RPMI8226 (cell line): ENCODE measurements around the gene TYW5.
"Not testable (repeated sequence)": the region's sequence is repeated elsewhere in the genome, so short reads cannot be mapped to it uniquely, and the experiment has no call there.

Source experiments
- DNase-seq: peaks from one replicate; pipeline ENCODE4 v3.0.0-alpha.2; 2015

The TYW5 gene

DNA sequence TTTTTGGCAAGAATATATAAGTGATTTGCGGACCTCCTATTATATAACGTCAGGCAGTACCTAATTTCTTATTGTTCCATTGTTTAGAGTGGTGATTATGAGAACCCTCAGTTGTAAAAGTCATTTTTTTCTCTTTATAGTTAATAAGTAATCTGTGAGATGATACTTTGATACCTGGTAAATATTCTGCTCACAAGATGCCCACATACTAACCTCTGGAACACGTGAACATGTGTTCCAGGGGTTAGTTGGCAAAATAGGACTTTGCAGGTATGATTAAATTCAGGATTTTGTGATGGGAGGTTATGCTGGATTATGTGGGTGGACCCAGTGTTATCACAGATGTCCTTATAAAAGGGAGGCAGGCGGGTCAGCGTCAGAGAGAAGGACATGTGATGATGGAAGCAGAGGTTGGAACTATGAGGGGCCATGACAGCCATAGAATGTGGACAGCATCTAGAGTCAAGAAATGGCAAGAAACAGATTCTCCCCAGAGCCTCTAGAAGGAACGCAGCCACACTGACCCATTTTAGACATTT lies 16.9 kb upstream of the TYW5 start:
- no peak for DNase-seq

DNA sequence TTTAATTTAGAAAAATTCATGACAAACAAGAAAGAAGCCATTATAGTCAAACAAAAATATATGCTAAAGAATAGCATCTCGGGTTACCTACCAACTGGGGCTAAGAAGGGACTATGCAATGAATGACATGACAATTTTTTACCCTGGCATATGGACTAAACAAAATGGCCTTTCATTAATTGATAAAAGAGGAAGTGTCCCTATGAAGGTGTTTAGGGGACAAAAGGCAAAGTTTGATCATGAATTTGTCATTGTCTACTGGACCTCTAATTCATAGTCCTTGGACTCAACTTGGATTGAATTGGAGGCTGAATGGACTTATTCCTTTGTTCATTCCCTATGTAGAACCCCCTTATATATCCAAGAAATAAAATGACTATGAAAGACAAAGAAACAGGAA lies 12.8 kb upstream of the TYW5 start:
- DNase-seq, result no peak

DNA sequence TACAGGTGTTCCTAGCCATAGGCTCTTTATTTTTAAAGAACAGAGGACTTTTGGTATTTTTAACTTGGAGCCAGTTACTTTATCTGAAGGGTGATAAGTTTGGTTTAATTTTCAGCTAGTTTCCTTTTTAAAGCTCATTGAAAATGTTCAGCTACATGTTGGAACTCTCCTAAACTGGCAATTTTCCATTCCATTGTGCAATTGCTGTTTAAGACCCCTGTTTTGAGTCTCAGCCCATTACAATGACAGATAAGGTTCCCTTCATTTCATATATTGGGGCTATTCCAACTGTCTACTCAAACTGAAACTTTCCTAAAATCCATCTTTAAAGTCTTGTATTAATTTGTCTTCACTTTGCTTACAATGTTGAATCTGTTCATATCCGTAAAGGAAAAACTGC lies 11.7 kb upstream of the TYW5 start:
- DNase-seq, result no peak

DNA sequence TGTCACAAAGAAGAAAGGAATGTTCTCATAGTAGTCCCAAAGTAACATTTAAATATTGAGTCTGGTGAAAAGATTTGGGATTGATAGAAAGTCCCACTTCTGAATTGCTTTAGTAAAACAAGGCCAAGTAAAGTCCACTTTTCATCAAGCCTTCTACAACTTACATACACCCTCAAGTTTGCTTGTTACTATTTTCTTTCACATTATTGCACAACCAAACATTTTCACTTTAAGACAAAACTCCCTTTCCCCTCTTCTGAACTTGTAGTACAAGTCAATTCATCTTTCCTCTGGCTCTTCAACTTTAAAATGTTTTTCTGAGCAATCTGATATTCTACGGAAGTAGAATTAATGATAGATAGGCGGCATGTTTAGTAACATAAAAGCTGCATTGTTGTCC lies 11.1 kb upstream of the TYW5 start:
- DNase-seq, result no peak

DNA sequence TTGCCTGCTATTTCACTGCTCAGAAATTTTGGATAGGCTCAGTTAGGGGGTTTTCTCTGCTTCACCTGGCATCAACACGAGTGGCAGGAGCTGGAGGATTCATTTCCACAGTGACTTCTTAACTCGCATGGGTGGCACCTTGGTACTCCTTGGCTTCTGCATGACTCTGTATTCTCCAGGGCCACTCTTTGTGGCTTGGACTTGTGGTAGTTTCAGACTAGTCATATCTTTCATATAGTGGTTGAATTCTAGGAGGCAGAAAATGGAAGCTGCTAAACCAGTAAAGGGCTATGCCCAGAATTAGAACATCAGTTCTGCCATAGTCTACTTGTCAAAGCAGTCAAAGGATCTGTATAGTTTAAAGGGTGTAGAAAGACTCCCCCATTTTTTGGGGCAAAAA lies 6.9 kb upstream of the TYW5 start:
- no peak for DNase-seq

DNA sequence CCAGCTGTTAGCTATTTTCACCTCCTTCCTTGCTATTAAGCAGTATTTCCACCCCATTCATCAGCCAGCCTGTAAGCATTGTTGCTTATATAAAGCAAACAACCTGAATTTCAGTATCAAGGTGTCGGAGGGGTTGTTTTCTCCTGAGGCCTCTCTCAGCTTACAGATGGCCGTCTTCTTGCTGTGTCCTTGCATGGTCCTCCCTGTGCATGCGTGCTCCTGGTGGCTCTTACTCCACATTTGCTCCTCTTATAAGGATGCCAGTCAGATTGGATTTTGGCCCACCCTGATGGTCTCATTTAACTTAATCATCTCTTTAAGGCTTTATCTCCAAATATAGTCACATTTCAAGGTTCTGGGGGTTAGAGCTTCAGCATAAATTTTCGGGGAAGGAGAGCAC lies 2.7 kb upstream of the TYW5 start:
- no peak for DNase-seq

DNA sequence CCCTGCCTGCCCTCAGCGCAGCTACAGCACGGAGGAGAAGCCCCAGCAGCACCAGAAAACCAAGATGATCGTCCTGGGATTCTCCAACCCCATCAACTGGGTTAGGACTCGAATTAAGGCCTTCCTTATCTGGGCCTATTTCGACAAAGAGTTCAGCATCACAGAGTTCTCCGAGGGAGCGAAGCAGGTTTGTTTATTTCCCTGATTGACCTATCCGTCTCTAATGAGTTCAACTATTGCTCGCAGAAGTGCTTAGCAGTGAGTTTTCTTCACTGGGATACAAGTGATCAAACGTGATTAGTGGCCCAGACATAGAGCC lies 730 bp upstream of the TYW5 start:
- DNase-seq, result no peak

DNA sequence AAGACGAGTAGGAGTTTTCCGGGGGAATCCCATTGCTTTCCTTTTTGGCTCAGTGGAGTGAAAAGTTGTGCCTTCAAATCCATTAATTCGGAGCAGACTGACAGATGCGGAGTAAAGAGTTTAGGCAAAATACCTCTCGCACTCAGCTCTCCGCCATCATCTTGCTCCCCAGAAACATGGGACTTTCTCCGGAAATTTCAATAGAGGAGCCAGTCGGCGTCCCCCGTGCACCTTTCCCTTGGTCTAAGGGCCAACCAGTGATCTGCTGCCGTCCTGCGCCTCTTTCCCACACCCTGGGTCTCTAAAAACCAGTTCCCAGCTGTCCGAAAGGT lies 318 bp downstream of the TYW5 start:
- DNase-seq, result no peak

DNA sequence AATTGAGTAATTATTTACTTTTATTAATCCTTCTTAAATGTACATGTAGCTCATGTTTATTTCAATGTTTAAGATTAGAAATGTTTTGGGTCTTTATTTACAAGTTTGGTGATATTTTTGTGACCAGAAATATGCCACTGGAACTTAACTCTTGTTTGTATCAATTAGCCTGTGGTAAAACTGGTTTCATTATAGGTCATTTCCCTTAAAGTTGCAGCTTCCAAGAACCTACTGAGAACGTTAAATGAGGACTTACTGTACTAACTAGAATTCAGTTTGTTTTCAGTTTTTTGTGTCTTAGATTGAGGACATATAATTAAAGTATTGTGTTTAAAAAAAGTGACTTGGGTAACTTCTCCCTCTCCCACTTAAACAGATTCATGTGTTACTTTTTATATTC lies 4.3 kb downstream of the TYW5 start:
- DNase-seq, result no peak

DNA sequence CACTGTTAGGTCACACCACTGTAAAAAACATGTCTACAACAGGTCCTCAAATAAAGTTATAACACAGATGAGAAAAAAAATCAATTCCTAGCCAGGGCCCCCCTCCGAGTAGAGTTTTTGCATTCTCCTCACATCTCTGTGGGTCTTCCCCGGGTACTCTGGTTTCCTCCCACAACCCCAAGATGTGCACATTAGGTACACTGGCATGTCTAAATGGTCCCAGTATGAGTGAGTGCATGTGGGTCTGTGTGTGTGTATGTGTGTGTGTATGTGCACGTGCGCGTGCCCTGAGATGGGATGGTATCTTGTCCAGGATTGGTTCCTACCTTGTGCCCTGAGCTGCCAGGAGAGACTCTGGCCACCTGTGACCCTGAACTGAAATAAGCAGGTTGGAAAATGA lies 4.9 kb downstream of the TYW5 start:
- DNase-seq, result no peak

DNA sequence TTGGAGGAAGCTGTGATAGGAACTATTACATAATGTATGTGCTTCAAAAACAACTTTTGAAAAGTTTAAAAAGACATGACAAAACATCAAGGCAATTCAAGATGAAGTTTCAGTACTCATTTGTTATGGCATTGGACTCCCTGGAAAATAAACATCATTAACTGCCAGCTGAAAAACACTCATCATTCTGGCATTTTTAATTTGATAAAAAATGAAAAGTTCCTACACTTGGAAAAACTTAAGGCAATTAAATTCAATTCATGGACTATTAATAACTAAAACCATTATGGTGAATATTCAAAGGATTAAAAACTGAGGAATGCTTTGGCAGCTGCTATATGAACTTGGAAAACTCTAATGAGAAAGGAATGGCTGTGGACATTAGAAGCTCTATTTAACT lies 8.5 kb downstream of the TYW5 start:
- DNase-seq, result no peak

DNA sequence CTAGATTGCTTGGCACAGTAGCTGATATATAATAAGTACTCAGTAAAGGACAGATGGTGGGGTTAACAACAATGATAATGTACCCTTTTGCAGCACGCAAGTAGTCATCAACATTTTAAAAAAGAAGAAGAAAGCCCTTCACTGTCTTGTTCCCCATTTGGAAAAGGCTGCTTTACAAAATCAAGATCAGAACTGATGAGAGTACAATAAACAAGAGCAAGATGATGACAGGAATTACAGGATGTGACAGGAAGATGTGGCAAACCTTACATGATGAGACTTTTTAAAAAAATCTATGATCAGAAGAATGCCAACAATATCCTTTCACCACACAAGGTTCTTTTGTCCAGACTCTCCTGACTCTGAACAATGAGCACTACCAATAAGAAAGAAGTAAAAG lies 9.1 kb downstream of the TYW5 start:
- no peak for DNase-seq

DNA sequence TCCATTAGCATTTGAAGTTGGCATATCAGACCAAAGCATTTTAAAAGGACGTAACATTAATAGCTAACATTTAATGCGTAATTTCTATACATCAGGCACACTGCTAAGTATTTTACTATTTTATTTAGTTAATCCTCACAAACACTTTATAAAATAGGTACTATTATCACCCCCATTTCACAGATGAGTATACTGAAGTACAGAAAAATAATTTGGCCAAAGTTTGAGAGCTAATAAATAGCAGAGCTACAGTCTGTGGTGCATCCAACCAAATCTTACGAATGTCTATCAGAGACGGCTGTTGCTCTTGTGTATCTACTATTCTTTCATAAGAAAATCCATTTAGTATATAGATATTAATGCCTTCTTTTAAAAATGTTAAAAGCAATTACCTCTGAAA lies 11.9 kb downstream of the TYW5 start:
- DNase-seq, result no peak

DNA sequence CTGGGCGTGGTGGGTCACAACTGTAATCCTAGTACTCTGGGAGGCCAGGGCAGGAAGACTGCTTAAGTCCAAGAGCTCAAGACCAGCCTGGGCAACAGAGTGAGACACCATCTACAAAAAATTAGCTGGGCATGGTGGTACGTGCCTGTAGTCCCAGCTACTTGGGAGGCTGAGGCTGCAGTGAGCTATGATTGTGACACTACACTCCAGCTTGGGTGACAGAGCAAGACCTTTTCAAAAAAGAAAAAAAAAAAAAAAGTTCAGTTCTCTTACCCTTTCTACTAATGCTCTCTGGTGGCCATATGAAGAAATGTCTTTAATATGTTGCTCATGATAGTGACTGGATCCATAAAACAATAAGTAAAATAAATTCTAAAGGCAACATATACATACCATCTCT lies 14.9 kb downstream of the TYW5 start:
- DNase-seq, result peak; percentile 15

DNA sequence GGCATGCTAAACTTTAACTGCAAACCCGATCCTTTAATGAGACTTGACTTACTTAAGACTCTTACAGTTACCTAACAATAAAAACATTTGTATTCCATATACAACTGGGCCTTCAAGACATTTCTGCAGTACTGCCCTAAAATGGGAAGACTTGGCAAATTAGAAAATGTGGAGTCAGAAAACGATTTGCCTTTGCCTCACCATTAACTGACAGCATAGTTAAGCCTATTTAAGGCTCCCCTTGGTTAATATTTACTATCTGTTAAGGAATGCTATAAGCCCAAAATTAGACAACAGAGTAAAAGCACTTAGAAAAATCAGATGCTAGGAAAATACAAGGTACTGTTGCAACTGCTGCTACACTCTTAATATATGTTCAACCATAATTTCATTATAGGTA lies 18.7 kb downstream of the TYW5 start:
- no peak for DNase-seq

DNA sequence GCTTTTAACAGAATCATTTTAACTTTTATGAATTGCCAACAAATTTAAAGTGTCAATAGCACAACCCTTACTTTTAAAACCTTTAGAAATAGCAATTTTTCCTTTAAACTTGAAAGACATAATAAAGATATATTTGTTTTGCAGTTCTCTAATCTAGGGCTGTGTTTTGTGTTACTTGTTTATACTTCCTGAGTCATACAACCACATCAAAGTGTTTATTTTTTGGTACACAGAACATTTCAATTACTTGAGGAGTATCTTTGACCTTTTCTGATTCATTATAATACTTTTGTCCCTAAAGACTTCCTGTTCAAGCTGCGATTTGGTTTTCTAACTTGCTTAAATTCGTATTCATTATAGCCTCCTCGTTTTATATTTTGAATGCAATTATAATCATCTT lies 21.8 kb downstream of the TYW5 start:
- DNase-seq, result no peak

DNA sequence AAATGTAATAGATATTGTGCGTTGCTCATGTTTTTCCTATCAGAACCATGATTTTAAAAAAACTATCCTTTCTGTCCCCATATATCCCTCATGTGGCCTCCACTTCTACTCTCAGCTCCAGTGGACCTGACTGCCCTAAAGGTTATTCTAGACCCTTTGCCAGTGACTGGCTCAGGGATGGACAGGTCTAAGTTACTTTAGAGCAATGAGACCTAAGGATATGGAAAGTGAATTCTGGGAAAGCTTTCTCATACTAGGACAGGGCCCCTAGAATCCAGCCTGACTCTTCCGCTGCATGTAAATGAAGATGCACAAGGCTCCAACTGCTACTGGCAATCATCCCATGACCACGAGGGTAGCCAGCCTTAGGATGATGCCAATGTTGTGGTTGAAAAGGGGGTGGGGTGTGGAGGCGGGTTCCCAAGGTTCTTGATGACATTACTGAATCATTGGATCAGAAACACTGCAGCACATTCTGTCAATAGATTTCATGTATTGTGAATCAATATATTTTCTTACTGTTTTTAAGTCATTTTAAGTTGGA lies 22.9 kb downstream of the TYW5 start:
- DNase-seq, result no peak

DNA sequence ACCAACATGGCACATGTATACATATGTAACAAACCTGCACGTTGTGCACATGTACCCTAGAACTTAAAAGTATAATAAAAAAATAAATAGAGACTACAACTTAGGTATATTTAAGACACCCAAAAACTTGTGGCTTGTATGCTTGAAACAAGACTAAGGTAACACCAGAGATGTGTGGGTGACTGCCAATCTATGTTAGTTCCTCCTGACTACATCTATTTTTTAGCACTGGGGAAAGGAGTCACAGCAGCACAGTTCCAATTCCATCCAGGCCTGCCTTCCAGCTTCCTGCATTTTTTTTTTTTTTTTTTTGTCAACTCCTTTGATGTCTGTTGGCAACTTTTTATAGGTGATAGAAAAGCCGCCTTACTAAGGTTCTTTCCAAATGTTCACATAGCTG lies 26.0 kb downstream of the TYW5 start:
- no peak for DNase-seq

DNA sequence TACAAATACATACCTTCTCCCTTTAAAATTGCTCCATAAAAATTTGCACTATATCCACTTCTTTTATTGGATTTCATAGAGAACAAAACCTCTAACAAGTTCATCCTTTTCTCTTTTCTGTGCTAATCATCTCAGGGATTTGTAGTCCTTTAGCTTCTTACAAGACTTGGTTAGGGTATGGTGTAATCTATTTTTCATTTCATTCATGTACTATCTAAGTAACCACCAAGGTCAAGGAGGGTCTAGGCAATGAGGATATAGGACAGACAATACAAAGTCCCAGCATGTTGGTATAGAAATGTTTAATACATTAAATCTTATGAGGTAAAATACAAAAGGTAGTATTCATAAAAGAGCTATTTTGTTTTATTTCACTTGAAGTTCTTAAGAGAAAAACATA lies 26.7 kb downstream of the TYW5 start:
- no peak for DNase-seq

DNA sequence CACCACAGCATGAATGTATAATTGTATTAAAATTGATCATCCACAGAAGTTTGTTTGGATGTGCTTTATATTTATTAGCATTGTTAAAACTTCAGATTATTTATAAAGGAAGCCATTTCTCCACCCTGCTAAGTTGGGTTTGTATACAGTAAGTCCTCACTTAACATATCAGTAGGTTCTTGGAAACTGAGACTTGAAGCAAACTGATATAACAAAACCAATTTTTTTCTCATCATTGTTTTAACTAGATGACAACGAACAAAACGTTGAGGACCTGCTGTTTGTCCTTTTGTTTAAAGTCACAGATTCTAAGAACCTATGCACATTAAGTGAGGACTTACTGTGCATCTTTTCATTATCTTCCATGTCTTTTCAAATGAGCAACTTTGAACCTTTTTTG lies 27.1 kb downstream of the TYW5 start:
- no peak for DNase-seq

DNA sequence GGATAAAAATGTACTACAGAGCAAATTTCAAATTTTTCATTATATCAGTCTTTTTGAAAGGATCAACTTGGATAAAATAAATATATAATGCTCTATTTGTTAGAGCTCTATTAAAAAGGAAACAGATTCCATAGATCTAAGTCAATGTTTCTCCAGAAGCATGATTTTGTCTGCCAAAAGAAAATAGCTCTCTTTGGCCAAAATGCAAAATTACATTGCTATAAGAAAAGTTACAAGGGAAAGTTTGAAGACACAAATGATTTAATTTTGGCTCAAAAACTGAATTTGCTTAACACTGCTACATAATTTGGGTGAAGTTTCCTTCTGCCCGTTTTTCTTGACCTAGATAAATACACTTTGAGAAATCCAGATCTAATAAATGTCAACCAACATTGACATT lies 28.5 kb downstream of the TYW5 start:
- no peak for DNase-seq

DNA sequence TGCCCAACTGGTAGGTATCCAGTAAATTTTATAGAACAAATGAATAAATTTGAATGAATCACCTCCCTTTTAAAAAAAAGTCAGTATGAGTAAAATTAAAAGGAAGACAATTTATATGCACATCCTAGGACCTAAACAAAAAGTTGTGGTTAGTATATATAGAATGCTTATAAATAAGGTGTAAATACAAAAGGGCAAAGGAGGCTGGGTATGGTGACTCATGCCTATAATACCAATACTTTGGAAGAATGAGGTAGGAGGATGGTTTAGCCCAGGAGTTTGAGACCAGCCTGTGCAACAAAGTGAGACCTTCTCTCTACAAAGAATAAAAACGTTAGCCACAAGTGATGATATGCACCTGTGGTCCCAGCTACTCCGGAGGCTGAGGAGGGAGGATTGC lies 31.4 kb downstream of the TYW5 start:
- no peak for DNase-seq

DNA sequence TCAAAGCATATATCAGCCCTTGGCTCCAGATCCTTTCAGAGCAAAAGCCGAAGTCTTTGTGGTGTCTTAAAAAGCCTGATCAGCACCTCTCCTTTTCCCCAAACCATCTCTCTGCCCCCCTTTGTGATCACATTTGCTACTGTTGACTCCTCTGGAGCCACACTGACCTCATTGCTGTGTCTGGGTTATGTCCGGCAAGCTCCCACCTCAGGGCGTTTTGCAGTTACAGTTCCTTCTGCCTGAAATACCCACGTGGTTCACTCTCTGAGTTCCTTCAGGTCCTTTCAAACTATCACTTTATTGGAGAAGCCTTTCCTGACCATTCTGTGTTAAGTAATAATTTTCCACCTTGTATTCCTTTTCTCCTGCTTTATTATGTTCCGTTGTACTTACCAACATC lies 32.4 kb downstream of the TYW5 start:
- no peak for DNase-seq

DNA sequence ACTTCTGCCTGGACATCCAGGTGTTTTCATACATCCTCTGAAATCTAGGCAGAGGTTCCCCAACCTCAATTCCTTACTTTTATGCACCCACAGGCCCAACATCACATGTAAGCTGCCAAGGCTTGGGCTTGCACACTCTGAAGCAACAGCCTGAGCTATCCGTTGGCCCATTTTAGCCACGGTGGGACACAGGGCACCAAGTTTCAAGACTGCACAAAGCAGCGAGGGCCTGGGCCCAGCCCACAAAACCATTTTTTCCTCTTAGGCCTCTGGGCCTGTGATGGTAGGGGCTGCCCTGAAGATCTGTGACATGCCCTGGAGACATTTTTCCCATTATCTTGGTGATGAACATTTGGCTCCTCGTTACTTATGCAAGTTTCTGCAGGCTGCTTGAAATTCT lies 38.3 kb downstream of the TYW5 start:
- no peak for DNase-seq

DNA sequence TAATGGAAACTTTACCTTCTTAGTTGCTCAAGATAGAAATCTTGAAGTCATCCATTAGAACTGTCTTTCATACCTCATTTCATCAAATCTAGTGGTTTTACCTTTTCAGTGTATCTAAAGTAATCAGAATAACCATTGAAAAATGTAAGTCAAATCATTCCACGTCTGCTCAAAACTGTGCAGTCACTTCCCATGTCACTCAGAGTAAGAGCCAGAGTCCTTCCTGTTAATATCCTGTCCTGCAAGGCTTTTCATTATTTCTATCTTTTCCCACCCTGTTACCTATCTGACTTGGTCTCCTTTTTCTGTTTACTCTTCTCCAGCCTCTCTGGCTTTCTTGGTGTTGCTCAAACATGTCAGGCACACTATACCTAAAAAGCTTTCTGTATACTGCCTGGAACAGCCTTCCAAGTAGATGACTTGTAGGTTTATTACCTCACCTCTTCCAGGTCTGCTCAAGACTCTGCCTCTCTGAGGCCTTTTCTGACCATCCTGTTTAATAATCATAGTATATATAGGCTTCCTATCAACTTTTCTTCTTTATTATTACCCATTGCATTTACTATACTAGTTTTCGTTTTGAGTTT lies 40.8 kb downstream of the TYW5 start:
- no peak for DNase-seq

DNA sequence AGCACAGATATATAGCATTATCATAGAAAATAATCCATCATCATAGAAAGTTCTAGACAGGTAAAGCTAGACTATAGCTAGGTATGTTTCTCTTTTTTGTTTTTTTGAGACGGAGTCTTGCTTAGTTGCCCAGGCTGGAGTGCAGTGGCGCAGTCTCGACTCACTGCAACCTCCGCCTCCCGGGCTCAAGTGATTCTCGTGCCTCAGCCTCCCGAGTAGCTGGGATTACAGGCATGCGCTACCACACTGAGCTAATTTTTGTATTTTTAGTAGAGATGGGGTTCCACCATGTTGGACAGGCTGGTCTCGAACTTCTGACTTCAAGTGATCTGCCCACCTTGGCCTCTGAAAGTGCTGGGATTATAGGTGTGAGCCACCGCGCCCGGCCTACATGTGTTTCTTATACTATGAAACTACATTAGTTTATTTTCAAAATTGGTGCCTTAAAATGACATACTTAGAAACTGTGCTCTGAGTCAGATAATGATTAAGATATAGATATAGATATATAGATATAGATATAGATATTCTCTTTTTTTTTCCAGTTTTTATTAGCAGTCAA lies 42.7 kb downstream of the TYW5 start:
- not testable (repeated sequence) for DNase-seq
